Large intestine (tissue), 3 donors: ENCODE results near the gene INMT. TPM values are rescaled to one million over a fixed set of nuclear protein-coding genes. Genes with fewer than 3 reads are reported as not detected.

Source experiments
- DNase-seq, 2 donors: peaks; one replicate each; pipeline versions ENCODE4 v3.0.0 to v3.0.0-alpha.2; 2013
- H3K27ac ChIP-seq: one replicate; pipeline ENCODE4 v1.5.1; 2013; ENCODE audit warnings: low read length
- H3K27me3 ChIP-seq: 2 replicates; pipeline ENCODE4 v1.6.1; 2013; ENCODE audit warnings: low read length; ENCODE audit not compliant: control insufficient read depth, insufficient read depth
- H3K36me3 ChIP-seq: 2 replicates; pipeline ENCODE4 v1.6.1; 2013; ENCODE audit warnings: low read length; ENCODE audit not compliant: control insufficient read depth, insufficient read depth
- H3K4me1 ChIP-seq: one replicate; pipeline ENCODE4 v1.6.1; 2013; ENCODE audit warnings: low read length; ENCODE audit not compliant: control insufficient read depth, insufficient read depth
- H3K4me3 ChIP-seq: one replicate; pipeline ENCODE4 v1.5.1; 2013; ENCODE audit warnings: low read length
- H3K9me3 ChIP-seq: one replicate; pipeline ENCODE4 v1.6.1; 2013; ENCODE audit warnings: mild to moderate bottlenecking, low read depth, low read length, moderate library complexity; ENCODE audit not compliant: control insufficient read depth
- WGBS: methylation state at CpG from one replicate; pipeline ENCODE4 v1.1.5; 2013; ENCODE audit warnings: low lambda C conversion rate; ENCODE audit not compliant: insufficient coverage; 5-methylcytosine and 5-hydroxymethylcytosine counted together
- polyA plus RNA-seq: library from polyadenylated mRNA; unstranded; fragments of 120-200 nt; gene quantifications from one replicate; pipeline ENCODE4 v1.2.1, GENCODE V29; 2013

INMT gene
- polyA plus RNA-seq, 1 donor: 10.1 TPM

GRCh38 chr7:30764030-30764975 lies 12.4 kb downstream of the INMT start:
- H3K27ac ChIP-seq: no peak overlapping the region
- H3K4me1 ChIP-seq: peaks cover 36% of the 10 kb centered on the region
- peak in 1 of 2 donors; percentile 32 for DNase-seq
- H3K36me3 ChIP-seq: no peaks in the 10 kb centered on the region
- no peak overlapping the region for H3K4me3 ChIP-seq
- H3K9me3 ChIP-seq: no peaks in the 10 kb centered on the region
- H3K27me3 ChIP-seq: no peaks in the 10 kb centered on the region
- WGBS: no CpG with 5 or more reads among the region's 6 CpGs

- Histone ChIP-seq H3K36me3 (no peaks in the 10 kb centered on the region), H3K9me3 (no peaks in the 10 kb centered on the region), H3K4me1 (peaks cover 35% of the 10 kb centered on the region), H3K27me3 (no peaks in the 10 kb centered on the region), H3K4me3 (no peak overlapping the region), H3K27ac (no peak overlapping the region)
- WGBS: no CpG with 5 or more reads among the region's 2 CpGs
- no peak for DNase-seq
Observed at GRCh38 chr7:30765408-30765807, 13.5 kb downstream of the INMT start.

DNA sequence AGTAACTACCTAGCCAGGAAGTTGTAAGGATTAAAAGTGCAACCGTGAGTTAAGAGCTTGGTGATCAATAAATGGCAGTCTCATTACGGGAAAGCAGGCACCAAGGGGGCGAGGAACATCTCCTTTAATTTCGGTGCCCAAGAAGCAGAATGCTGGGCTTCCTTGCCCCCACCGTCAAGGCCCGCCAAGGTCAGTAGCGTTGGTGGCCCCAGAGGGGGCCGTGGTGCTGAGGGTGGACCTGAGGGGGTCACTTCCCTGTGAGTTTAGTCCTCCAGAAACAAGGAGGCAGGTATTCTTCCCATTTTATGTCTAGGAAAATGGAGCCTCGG lies 18.9 kb downstream of the INMT start:
- no CpG with 5 or more reads among the region's 9 CpGs for WGBS
- H3K4me3 ChIP-seq: peak overlapping the region; percentile 91
- DNase-seq: no peak

DNA sequence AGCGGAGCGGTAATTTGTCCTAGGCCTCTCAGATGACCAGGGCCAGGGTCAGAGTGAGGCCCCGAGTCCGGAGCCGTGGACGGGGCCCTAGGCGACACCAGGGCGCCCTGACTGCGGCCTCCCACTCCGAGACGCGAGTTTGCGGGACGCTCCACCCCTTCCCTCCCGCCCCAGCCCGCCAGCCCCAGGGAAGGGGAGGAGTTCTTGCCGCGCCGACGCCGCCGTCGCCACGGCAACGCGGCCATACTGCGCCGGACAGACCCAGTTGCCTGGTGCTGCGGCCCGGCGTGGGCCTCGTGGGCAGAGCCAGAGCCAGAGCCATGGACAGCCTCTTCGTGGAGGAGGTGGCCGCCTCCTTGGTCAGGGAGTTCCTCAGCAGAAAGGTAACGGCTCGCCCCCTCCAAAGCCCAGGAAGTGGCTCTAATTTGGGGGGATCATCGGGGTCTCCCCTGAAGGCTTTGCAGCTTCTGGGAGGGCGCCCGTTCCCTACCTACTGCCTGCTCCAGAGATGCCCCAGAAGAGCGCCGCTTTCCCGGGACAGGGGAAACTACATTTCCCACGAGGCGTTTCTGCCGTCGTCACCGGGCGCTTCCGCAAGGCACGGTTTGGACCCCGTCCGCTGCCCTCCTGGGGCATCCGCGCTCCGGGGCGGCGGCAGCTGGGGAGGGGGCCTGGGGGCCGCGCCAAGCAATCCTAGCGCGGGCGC lies 19.4 kb downstream of the INMT start, which contains the start of gene MINDY4:
Gene MINDY4 (plus strand): TSS at position 244 of the 706 bp plus-strand sequence. CDS start 77 bp downstream, at position 321.
- no peaks in the 10 kb centered on the region for H3K36me3 ChIP-seq
- no peaks in the 10 kb centered on the region for H3K27me3 ChIP-seq
- DNase-seq: peak; percentile 79 to 84
- H3K4me3 ChIP-seq: peak within 1 kb of the TSS; percentile 91
- H3K4me1 ChIP-seq: peaks cover 23% of the 10 kb centered on the region
- peak within 1 kb of the TSS; percentile 70 for H3K27ac ChIP-seq
- no CpG with 5 or more reads among the region's 62 CpGs for WGBS
- no peaks in the 10 kb centered on the region for H3K9me3 ChIP-seq

More for the DNA sequence above, 18.9 kb downstream of the INMT start:
- H3K4me1 ChIP-seq: peaks cover 26% of the 10 kb centered on the region
- H3K36me3 ChIP-seq: no peaks in the 10 kb centered on the region
- H3K27ac ChIP-seq: peak overlapping the region; percentile 52
- H3K27me3 ChIP-seq: no peaks in the 10 kb centered on the region
- H3K9me3 ChIP-seq: no peaks in the 10 kb centered on the region

DNA sequence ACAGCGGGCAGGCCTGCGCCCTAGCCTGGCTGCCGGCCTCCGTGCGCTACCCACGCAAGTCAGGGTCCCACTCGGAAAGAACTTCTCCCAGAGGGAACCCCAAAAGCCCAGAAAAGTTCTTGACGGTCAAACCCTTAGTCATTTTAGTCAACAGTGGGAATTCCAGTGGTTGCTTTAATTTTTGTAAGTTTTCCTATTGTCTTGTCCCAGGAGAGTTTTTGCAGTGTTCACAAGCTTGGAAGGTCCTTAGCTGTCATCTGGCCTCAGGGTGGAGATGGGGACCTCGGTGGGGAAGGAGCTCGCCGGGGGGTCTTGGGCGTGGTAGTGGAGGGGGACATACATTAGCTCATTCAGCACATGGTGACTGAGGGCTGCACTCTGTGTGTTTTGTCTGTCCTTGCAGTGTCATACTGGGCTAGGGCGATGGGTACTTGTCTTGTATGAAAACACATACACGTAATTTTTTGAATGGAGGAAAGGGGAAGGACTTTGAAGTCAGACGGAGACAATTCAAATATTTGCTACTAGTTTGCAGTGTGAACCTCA lies 20.0 kb downstream of the INMT start:
- Histone ChIP-seq H3K9me3 (no peaks in the 10 kb centered on the region), H3K4me1 (peaks cover 17% of the 10 kb centered on the region), H3K27me3 (no peaks in the 10 kb centered on the region), H3K27ac (peak overlapping the region; percentile 70), H3K36me3 (peaks cover 3% of the 10 kb centered on the region), H3K4me3 (peak overlapping the region; percentile 91)
- DNase-seq: peak in 1 of 2 donors; percentile 55
- 0% methylated on average over 2 of the region's 15 CpGs for WGBS

DNA sequence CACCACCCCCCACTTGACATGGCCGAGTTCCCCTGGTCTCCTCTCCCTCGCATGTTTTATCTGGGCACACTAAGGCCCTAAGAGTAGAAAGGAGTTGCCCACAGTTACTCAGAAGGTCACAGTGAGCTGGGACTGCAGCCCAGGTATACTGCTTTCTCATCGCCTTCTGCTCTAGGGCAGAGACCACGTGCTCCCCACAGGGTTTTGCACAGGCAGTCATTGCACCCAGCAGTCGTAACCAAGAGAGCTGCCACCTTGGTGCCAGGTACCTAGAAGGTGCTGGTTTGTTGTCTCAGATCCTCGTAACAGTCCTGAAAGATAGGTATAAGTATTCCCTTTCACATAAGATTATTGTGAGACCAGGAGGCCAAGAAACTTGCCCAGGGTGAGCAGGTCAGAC lies 21.0 kb downstream of the INMT start:
- Histone ChIP-seq H3K27me3 (no peaks in the 10 kb centered on the region), H3K9me3 (no peaks in the 10 kb centered on the region), H3K27ac (no peak overlapping the region), H3K4me3 (no peak overlapping the region), H3K36me3 (peaks cover 8% of the 10 kb centered on the region), H3K4me1 (peaks cover 11% of the 10 kb centered on the region)
- DNase-seq: no peak
- 60% methylated on average over 1 of the region's 6 CpGs for WGBS

DNA sequence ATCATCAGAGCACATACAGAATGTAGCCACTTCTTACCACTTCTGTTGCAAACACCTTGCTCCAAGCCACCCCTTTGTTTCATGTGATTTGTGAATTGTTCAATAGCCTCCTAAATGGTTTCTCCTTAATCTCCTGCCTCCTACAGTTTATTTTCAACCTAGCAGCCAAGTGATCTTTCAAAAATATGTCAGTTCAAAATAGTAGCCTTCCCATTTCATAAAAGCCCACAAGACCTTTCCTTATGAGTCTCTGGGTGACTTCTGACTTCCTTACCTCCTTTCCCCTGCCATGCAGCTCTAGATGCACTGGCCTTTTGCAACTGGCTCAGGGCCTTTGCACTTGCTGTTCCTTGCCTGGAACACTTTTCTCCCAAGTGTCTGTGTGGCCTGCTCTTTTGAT lies 24.1 kb downstream of the INMT start:
- Histone ChIP-seq H3K27me3 (no peaks in the 10 kb centered on the region), H3K27ac (no peak overlapping the region)

DNA sequence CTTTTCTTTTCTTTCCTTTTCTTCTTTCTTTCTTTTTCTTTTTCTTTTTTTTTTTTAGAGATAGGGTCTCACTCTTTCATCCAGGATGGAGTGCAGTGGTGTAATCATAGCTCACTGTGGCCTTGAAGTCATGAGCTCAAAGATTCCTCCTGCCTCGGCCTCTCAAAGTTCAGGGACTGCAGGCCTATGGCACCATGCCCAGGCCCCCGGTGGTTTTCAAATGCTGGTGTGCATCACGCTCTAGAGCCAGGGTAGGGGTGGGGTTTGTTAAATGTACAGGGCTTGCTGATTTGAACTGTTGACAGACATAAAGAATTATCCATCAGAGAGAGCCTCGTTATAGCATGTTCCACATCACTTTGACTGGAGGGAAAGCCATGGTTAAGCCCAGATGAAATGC lies 25.0 kb downstream of the INMT start:
- no peak for DNase-seq
- Histone ChIP-seq H3K27ac (no peak overlapping the region), H3K9me3 (no peaks in the 10 kb centered on the region), H3K36me3 (peaks cover 31% of the 10 kb centered on the region), H3K4me3 (no peak overlapping the region), H3K4me1 (peaks cover 5% of the 10 kb centered on the region), H3K27me3 (no peaks in the 10 kb centered on the region)
- WGBS: 83% methylated on average over 1 of the region's 4 CpGs

More for the DNA sequence above, 24.1 kb downstream of the INMT start:
- Histone ChIP-seq H3K4me3 (no peak overlapping the region), H3K4me1 (peaks cover 6% of the 10 kb centered on the region), H3K9me3 (no peaks in the 10 kb centered on the region), H3K36me3 (peaks cover 27% of the 10 kb centered on the region)
- no peak for DNase-seq

GRCh38 chr7:30778255-30779025 lies 26.5 kb downstream of the INMT start:
- DNase-seq: no peak
- H3K4me1 ChIP-seq: no peaks in the 10 kb centered on the region
- WGBS: 78% methylated on average over 3 of the region's 15 CpGs
- no peaks in the 10 kb centered on the region for H3K9me3 ChIP-seq
- peaks cover 42% of the 10 kb centered on the region for H3K36me3 ChIP-seq
- no peak overlapping the region for H3K4me3 ChIP-seq
- no peak overlapping the region for H3K27ac ChIP-seq
- H3K27me3 ChIP-seq: no peaks in the 10 kb centered on the region

DNA sequence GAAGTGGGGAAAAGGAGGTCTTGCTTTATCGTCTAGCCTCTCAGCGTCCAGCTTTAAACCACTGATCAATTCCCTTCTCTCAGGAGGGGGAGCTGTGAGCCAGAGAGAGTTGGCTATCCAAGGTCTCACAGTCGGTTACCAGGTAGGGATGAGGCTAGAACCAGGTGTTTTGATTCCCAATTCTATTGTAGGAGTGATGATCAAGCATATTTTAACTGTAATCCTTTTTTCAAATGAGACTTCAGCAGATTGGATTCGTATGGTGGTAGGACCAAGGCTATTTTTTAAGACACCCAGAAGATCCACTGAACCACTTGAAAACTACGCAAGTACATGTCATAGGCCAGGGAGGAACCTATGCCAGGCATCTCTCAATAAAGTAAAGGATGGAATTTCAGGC lies 27.6 kb downstream of the INMT start:
- H3K27ac ChIP-seq: no peak overlapping the region

More for the DNA sequence above, 27.6 kb downstream of the INMT start:
- no peak overlapping the region for H3K4me3 ChIP-seq
- peaks cover 50% of the 10 kb centered on the region for H3K36me3 ChIP-seq
- no peaks in the 10 kb centered on the region for H3K27me3 ChIP-seq
- no peaks in the 10 kb centered on the region for H3K4me1 ChIP-seq
- no CpG with 5 or more reads among the region's 5 CpGs for WGBS
- no peak for DNase-seq
- H3K9me3 ChIP-seq: no peaks in the 10 kb centered on the region
